HG03378 (cell line): ENCODE measurements around the gene CTNNA3.

Source experiments
- ATAC-seq: cut with Tn5 transposase; IDR thresholded peaks from one replicate; pipeline ENCODE4 v1.9.1; 2021; ENCODE audit warnings: mild to moderate bottlenecking, moderate library complexity; ENCODE audit not compliant: unreplicated experiment

CTNNA3 gene

GRCh38 chr10:65907199-65907712 lies 1788.7 kb downstream of the CTNNA3 start:
- ATAC-seq = no peak

- ATAC-seq = no peak
These were observed 1792.4 kb downstream of the CTNNA3 start for GRCh38 chr10:65903620-65904019.

- no peak for ATAC-seq
These were observed 1795.7 kb downstream of the CTNNA3 start for GRCh38 chr10:65900271-65900670.

GRCh38 chr10:65898055-65898454 lies 1797.9 kb downstream of the CTNNA3 start:
- no peak for ATAC-seq

GRCh38 chr10:65894961-65895360 lies 1801.0 kb downstream of the CTNNA3 start:
- no peak for ATAC-seq

- ATAC-seq = no peak
These were observed 1801.6 kb downstream of the CTNNA3 start for GRCh38 chr10:65894379-65894778.

GRCh38 chr10:65893676-65894075 lies 1802.3 kb downstream of the CTNNA3 start:
- ATAC-seq = no peak

GRCh38 chr10:65892284-65892683 lies 1803.7 kb downstream of the CTNNA3 start:
- ATAC-seq = no peak

GRCh38 chr10:65891073-65891981 lies 1804.7 kb downstream of the CTNNA3 start:
- ATAC-seq = peak; percentile 86

GRCh38 chr10:65864529-65864928 lies 1831.5 kb downstream of the CTNNA3 start:
- no peak for ATAC-seq

GRCh38 chr10:65864036-65864435 lies 1832.0 kb downstream of the CTNNA3 start:
- no peak for ATAC-seq
